ENCODE results near the gene ZNF304.
"Not testable (repeated sequence)": the region's sequence is repeated elsewhere in the genome, so short reads cannot be mapped to it uniquely, and the experiment has no call there.

Gene ZNF304

DNA sequence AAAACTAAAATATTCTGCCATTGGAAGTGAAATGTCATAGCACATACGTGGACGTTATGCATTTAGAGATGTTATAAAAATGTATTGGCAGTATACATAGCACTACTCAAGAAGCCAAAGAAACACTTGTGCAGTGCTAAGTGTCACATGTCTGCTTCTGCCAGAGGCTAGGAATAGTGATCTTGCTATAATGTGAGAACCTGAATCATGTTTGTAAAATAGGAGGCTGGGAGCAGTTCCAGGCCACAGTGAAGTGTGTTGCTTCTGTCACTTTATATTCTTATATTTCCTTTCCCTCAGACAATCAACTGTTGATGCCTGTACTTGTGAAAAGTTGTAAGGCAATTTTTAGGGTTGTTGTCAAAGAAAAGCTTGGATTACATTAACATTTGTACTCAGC lies 15.7 kb downstream of the ZNF304 start:
- Histone ChIP-seq H3K9me3 (ENCODE audit: low read length) (no peaks in the 10 kb centered on the region), H2AFZ (ENCODE audit: low read depth, low read length) (no peak overlapping the region), H3K4me1 (ENCODE audit: insufficient read depth, low read length) (peaks cover 10% of the 10 kb centered on the region), H3K4me3 (ENCODE audit: low read length) (no peak overlapping the region), H3K27me3 (ENCODE audit: insufficient read depth, low read length) (no peaks in the 10 kb centered on the region), H3K36me3 (ENCODE audit: insufficient read depth, low read length) (peaks cover 19% of the 10 kb centered on the region)

DNA sequence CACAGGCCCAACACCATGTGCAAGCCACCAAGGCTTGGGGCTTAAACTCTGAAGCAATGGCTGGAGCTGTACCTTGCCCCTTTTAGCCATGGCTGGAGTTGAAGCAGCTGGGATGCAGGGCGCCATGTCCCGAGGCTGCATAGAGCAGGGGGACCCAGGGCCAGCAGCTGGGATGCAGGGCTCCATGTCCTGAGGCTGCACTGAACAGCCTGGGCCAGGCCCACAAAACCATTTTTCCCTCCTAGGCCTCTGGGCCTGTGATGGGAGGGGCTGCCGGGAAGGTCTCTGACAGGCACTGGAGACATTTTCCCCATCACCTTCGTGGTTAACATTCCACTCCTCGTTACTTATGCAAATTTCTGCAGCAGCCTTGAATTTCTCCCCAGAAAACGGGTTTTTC lies 23.1 kb downstream of the ZNF304 start:
- Histone ChIP-seq H3K36me3 (ENCODE audit: insufficient read depth, low read length) (peaks cover 57% of the 10 kb centered on the region), H3K27me3 (ENCODE audit: insufficient read depth, low read length) (no peaks in the 10 kb centered on the region), H3K4me1 (ENCODE audit: insufficient read depth, low read length) (no peaks in the 10 kb centered on the region), H3K9me3 (ENCODE audit: low read length) (peaks cover 52% of the 10 kb centered on the region), H3K4me3 (ENCODE audit: low read length) (no peak overlapping the region), H2AFZ (ENCODE audit: low read depth, low read length) (no peak overlapping the region)

DNA sequence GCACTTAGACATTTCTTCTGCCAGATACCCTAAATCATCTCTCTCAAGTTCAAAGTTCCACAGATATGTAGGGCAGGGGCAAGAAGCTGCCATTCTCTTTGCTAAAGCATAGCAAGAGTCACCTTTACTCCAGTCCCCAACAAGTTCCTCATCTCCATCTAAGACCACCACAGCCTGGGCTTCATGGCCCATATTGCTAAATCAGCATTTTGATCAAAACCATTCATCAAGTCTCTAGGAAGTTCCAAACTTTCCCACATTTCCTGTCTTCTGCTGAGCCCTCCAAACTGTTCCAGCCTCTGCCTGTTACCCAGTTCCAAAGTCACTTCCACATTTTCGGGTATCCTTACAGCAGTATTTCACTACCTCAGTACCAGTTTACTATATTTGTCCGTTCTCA lies 23.6 kb downstream of the ZNF304 start:
- not testable (repeated sequence) for H3K4me3 ChIP-seq (ENCODE audit: low read length); H2AFZ ChIP-seq (ENCODE audit: low read depth, low read length); H3K27me3 ChIP-seq (ENCODE audit: insufficient read depth, low read length); H3K4me1 ChIP-seq (ENCODE audit: insufficient read depth, low read length)
- Histone ChIP-seq H3K9me3 (ENCODE audit: low read length) (peaks cover 53% of the 10 kb centered on the region), H3K36me3 (ENCODE audit: insufficient read depth, low read length) (peaks cover 57% of the 10 kb centered on the region)

DNA sequence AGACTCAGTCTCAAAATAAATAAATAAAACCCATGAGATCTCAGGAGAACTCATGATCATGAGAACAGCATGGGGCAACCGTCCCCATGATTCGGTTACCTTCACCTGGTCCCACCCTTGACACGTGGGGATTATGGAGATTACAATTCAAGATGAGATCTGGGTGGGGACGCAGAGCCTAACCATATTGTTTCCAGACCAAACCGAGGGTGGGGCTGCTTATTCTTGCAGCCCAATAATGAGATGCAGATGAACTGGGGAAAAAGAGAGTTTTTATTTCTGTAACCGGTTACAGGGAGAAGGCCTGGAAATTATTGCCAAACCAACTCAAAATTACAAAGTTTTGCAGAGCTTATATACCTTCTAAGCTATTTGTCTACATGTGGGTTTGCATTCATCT lies 25.1 kb downstream of the ZNF304 start:
- peaks cover 56% of the 10 kb centered on the region for H3K36me3 ChIP-seq (ENCODE audit: insufficient read depth, low read length)
- no peaks in the 10 kb centered on the region for H3K4me1 ChIP-seq (ENCODE audit: insufficient read depth, low read length)
- no peaks in the 10 kb centered on the region for H3K27me3 ChIP-seq (ENCODE audit: insufficient read depth, low read length)
- no peak overlapping the region for H3K4me3 ChIP-seq (ENCODE audit: low read length)
- peaks cover 55% of the 10 kb centered on the region for H3K9me3 ChIP-seq (ENCODE audit: low read length)
- no peak overlapping the region for H2AFZ ChIP-seq (ENCODE audit: low read depth, low read length)

DNA sequence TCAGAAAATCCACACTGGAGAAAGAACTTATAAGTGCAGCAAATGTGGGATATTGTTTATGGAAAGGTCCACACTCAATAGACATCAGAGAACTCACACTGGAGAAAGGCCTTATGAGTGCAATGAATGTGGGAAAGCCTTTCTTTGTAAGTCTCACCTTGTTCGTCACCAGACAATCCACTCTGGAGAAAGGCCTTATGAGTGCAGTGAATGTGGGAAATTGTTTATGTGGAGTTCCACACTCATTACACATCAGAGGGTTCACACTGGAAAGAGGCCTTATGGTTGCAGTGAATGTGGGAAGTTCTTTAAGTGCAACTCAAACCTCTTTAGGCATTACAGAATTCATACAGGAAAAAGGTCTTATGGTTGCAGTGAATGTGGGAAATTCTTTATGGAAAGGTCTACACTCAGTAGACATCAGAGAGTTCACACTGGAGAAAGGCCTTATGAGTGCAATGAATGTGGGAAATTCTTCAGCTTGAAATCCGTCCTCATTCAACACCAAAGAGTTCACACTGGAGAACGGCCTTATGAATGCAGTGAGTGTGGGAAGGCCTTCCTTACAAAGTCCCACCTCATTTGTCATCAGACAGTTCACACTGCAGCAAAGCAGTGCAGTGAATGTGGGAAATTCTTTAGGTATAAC lies 26.6 kb downstream of the ZNF304 start:
- no peaks in the 10 kb centered on the region for H3K27me3 ChIP-seq (ENCODE audit: insufficient read depth, low read length)
- H3K4me1 ChIP-seq (ENCODE audit: insufficient read depth, low read length) = no peaks in the 10 kb centered on the region
- peaks cover 46% of the 10 kb centered on the region for H3K9me3 ChIP-seq (ENCODE audit: low read length)
- H3K36me3 ChIP-seq (ENCODE audit: insufficient read depth, low read length) = peaks cover 43% of the 10 kb centered on the region
- no peak overlapping the region for H3K4me3 ChIP-seq (ENCODE audit: low read length)
- no peak overlapping the region for H2AFZ ChIP-seq (ENCODE audit: low read depth, low read length)

DNA sequence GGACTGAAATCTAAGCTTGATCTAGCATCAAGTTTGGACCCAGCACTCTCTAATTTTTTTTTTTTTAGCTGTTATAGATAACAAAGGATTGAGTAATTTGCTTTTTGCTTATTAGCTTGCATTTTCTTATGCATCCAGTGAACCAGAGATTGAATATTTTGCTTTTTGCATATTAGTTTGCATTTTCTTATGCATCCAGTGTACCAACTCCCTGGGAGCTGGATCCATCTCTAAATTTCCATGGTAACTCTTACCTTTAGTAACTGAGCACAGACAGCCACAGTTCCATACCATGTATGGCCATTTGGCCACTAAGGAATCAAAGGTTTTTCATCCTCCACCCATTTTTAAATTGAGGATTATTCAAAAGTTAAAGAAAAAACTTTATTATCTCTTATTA lies 29.9 kb downstream of the ZNF304 start:
- peaks cover 25% of the 10 kb centered on the region for H3K9me3 ChIP-seq (ENCODE audit: low read length)
- H3K36me3 ChIP-seq (ENCODE audit: insufficient read depth, low read length) = peaks cover 23% of the 10 kb centered on the region
- no peak overlapping the region for H2AFZ ChIP-seq (ENCODE audit: low read depth, low read length)
- no peaks in the 10 kb centered on the region for H3K4me1 ChIP-seq (ENCODE audit: insufficient read depth, low read length)
- no peaks in the 10 kb centered on the region for H3K27me3 ChIP-seq (ENCODE audit: insufficient read depth, low read length)
- no peak overlapping the region for H3K4me3 ChIP-seq (ENCODE audit: low read length)

DNA sequence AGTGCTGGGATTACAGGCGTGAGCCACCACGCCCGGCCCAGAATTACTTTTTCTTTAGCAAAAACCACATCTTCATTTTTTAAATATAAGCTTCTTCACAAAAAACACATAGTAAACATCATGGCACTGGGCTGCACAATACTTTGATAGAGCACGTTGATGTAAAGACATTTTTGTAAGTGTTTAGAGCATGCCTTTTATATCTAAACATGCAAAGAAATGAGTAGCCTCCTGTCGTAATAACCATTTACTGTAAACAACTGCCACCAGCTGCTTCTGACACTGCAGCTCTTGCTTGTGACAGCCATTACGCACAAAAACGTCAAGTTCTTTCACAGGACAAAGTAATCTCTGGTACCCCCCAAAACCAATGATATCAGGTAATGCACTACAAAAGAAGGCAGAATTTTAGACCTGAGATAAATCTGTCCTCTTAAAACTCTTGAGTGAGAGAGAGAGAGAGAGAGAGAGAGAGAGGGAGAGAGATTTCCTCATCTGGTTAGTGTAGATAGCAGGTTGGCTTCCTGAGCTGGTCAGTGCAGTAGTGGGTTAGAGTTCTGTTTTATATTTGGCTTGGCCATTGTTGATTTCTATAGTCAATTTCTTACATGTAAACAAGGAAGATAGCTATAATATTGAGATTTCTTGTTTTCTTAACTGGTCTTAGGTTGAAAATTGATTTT lies 31.9 kb downstream of the ZNF304 start:
- no peaks in the 10 kb centered on the region for H3K27me3 ChIP-seq (ENCODE audit: insufficient read depth, low read length)
- H3K36me3 ChIP-seq (ENCODE audit: insufficient read depth, low read length) = peaks cover 6% of the 10 kb centered on the region
- no peak overlapping the region for H2AFZ ChIP-seq (ENCODE audit: low read depth, low read length)
- peaks cover 8% of the 10 kb centered on the region for H3K9me3 ChIP-seq (ENCODE audit: low read length)
- H3K4me1 ChIP-seq (ENCODE audit: insufficient read depth, low read length) = no peaks in the 10 kb centered on the region
- H3K4me3 ChIP-seq (ENCODE audit: low read length) = no peak overlapping the region

DNA sequence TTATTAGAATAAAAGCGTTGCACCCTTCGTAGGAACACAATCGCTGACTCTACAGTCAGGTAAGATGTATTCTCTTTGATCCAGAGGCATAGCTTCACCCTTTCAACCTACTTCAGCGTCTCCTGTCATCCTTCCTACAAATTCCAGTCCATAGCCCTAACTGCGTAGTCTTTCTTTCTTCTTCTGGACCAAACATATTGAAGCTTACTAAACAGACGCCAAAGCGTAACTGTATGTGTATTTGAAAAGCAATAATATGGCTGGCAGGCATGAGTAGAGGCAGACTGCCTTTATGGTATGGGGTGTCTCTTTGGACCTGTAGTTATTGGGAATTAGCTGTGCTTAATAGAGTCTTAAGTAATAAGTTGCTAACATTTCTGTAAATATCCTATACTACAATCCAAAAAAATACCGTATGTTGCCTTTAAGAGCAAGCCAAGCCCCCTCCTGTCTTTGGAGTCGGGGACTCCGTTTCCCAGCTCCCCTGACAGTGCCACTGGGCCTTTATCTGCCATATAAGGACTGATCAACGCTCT lies 38.2 kb downstream of the ZNF304 start:
- no peaks in the 10 kb centered on the region for H3K27me3 ChIP-seq (ENCODE audit: insufficient read depth, low read length)
- H3K4me1 ChIP-seq (ENCODE audit: insufficient read depth, low read length) = peaks cover 9% of the 10 kb centered on the region
- H3K36me3 ChIP-seq (ENCODE audit: insufficient read depth, low read length) = peaks cover 14% of the 10 kb centered on the region
- peaks cover 6% of the 10 kb centered on the region for H3K9me3 ChIP-seq (ENCODE audit: low read length)
- H3K4me3 ChIP-seq (ENCODE audit: low read length) = peak overlapping the region; percentile 35
- H2AFZ ChIP-seq (ENCODE audit: low read depth, low read length) = peak overlapping the region; percentile 78

DNA sequence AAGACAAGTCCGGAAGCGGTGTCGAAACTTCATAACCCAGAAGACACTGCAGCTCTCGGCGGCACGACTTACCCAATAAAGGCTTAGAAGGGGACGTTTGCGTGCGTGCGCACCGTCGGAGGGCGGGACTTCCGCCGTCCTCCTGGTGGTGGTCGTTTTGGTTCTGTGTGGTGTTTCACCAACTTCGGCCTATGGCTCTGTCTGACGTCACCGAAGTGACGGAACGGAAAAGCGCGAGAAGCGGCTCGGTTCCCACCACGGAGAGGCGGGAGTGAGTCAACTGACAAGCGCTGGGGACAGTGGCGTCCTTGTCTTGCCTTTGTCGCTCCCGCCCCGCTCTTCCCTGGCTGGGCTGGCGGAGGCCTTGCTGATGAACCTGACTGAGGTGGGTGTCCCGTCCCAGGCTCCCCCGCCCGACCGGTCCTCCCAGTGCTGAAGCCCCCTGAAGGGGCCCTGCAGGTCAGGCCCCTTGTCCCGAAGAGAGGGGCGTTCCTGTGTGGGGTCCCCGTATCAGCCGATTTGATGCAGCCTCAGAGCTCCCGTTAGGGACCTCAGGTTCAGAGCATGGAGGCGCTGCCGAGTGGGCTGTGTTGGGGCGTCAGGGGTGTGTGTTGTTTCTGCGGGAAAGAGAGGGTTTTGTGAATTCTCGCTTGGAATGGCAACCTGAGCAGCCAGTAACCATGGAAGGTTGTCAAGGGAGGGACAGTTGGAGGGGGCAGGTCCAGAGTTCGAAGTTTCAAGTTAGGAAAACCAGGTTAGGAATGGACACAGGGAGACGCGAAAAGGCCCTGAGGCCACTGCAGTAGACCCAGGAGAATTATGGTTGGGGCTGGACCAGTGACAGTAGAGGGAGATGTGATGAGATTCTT lies 38.9 kb downstream of the ZNF304 start, which contains the start of gene ZNF548:
Gene ZNF548 (plus strand): TSS at position 125 of the 869 bp plus-strand sequence. CDS start 246 bp downstream, at position 371.
- Histone ChIP-seq H3K36me3 (ENCODE audit: insufficient read depth, low read length) (peaks cover 20% of the 10 kb centered on the region), H2AFZ (ENCODE audit: low read depth, low read length) (peak within 1 kb of the TSS; percentile 78), H3K9me3 (ENCODE audit: low read length) (peaks cover 8% of the 10 kb centered on the region), H3K27me3 (ENCODE audit: insufficient read depth, low read length) (no peaks in the 10 kb centered on the region), H3K4me1 (ENCODE audit: insufficient read depth, low read length) (peaks cover 9% of the 10 kb centered on the region), H3K4me3 (ENCODE audit: low read length) (peak within 1 kb of the TSS; percentile 81)

DNA sequence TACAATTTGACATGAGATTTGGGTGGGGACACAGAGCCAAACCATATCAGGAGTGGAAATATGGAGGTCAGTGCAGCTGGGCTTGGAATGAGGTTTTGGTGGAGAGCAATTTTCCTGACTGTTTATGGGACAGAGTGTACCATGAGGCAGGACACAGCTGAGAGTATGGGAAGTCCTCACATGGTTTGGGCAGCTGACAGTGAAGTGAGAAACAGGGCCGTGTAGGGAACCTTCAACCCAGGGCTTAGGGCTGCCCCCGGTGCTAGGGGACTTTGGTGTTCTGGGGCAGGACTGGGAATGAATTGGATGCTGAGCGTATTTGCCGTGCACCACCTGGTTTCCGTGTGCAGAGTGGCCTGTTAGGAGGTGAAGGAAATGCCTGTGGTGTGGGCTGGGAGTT lies 44.6 kb downstream of the ZNF304 start:
- Histone ChIP-seq H3K4me3 (ENCODE audit: low read length) (no peak overlapping the region), H3K9me3 (ENCODE audit: low read length) (peaks cover 39% of the 10 kb centered on the region), H2AFZ (ENCODE audit: low read depth, low read length) (no peak overlapping the region), H3K27me3 (ENCODE audit: insufficient read depth, low read length) (no peaks in the 10 kb centered on the region), H3K36me3 (ENCODE audit: insufficient read depth, low read length) (peaks cover 70% of the 10 kb centered on the region), H3K4me1 (ENCODE audit: insufficient read depth, low read length) (peaks cover 8% of the 10 kb centered on the region)

DNA sequence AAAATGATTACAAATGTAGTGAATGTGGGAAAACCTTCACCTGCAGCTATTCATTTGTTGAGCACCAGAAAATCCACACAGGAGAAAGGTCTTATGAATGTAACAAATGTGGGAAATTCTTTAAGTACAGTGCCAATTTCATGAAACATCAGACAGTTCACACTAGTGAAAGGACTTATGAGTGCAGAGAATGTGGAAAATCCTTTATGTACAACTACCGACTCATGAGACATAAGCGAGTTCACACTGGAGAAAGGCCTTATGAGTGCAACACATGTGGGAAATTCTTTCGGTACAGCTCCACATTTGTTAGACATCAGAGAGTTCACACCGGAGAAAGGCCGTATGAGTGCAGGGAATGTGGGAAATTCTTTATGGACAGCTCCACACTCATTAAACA lies 47.8 kb downstream of the ZNF304 start:
- Histone ChIP-seq H3K4me1 (ENCODE audit: insufficient read depth, low read length) (no peaks in the 10 kb centered on the region), H3K36me3 (ENCODE audit: insufficient read depth, low read length) (peaks cover 66% of the 10 kb centered on the region), H2AFZ (ENCODE audit: low read depth, low read length) (no peak overlapping the region), H3K27me3 (ENCODE audit: insufficient read depth, low read length) (no peaks in the 10 kb centered on the region), H3K9me3 (ENCODE audit: low read length) (peaks cover 57% of the 10 kb centered on the region), H3K4me3 (ENCODE audit: low read length) (no peak overlapping the region)

DNA sequence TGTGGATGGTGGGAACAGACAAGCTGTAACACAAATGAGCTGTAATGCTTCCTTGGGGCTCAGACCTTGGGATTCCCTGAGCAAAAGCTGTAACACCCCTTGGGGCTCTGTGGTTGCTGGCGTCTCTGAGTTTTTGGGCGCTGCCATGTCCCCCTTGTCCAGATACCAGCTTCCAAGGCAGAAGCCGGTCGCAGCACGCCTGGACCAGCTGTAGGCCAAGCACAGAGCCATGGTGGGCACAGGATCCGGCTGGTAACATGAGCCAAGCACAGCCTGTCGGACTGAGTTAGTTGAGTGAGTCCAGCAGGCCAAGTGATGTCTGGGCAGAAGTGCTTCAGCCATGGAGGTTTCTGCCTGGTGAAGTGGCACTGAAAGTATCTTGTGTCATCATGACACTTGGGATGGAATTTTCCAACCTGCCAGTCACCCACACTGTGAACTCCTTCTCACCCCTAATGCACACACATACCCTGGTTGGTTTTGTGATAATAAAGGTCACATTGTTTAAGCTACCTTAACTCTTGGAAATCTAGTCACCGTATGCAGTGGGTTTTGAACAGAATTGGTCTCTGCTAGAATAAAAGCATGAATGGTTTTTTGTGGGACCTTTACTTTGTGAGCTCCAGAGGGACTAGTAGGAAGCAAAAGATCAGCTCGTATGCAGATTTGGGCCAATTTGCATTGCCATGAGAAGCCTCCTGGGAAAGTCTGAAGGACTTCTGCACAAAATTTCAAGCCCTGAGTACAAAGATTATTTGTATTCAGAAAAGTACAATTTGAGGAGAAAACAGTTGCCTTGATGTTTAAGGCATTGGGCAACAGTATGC lies 52.9 kb downstream of the ZNF304 start:
- Histone ChIP-seq H3K36me3 (ENCODE audit: insufficient read depth, low read length) (peaks cover 20% of the 10 kb centered on the region), H3K9me3 (ENCODE audit: low read length) (peaks cover 29% of the 10 kb centered on the region), H3K4me3 (ENCODE audit: low read length) (no peak overlapping the region), H3K27me3 (ENCODE audit: insufficient read depth, low read length) (no peaks in the 10 kb centered on the region), H3K4me1 (ENCODE audit: insufficient read depth, low read length) (no peaks in the 10 kb centered on the region), H2AFZ (ENCODE audit: low read depth, low read length) (no peak overlapping the region)

Data from neuron (in vitro differentiated cells).